IPS DF 4.7 (cell line): Measurements from ENCODE around the gene CST9.
A peak's percentile ranks its signal among the peaks of the same experiment; 100 is the strongest.
"Not testable (repeated sequence)": the region's sequence is repeated elsewhere in the genome, so short reads cannot be mapped to it uniquely, and the experiment has no call there.

ENCODE experiments used
- DNase-seq: peaks from one replicate; pipeline ENCODE4 v3.0.0-alpha.2; 2013; ENCODE audit warnings: low spot score; ENCODE audit errors: extremely low read depth

Gene CST9

GRCh38 chr20:23624324-23624691, 18.6 kb upstream of the CST9 start:
- DNase-seq, result no peak

- no peak for DNase-seq
Observed at GRCh38 chr20:23623666-23624323, 18.1 kb upstream of the CST9 start.

- no peak for DNase-seq
Observed at GRCh38 chr20:23622839-23623343, 17.2 kb upstream of the CST9 start.

GRCh38 chr20:23622401-23622800, 16.7 kb upstream of the CST9 start:
- not testable (repeated sequence) for DNase-seq

GRCh38 chr20:23620670-23621386, 15.1 kb upstream of the CST9 start:
- DNase-seq, result not testable (repeated sequence)

GRCh38 chr20:23614163-23614562, 8.4 kb upstream of the CST9 start:
- DNase-seq, result no peak

- no peak for DNase-seq
Observed at GRCh38 chr20:23613676-23614075, 8.0 kb upstream of the CST9 start.

- DNase-seq, result no peak
Observed at GRCh38 chr20:23612396-23612795, 6.7 kb upstream of the CST9 start.

- no peak for DNase-seq
Observed at GRCh38 chr20:23609486-23610109, 3.9 kb upstream of the CST9 start.

GRCh38 chr20:23608251-23608846, 2.6 kb upstream of the CST9 start:
- DNase-seq, result no peak

GRCh38 chr20:23607497-23608245, 2.0 kb upstream of the CST9 start:
- DNase-seq, result no peak

- DNase-seq, result peak; percentile 87
Observed at GRCh38 chr20:23606652-23607049, 934 bp upstream of the CST9 start.

- no peak for DNase-seq
Observed at GRCh38 chr20:23604306-23604705, 1.4 kb downstream of the CST9 start.

GRCh38 chr20:23603321-23603720, 2.4 kb downstream of the CST9 start:
- no peak for DNase-seq

GRCh38 chr20:23602699-23603098, 3.0 kb downstream of the CST9 start:
- DNase-seq, result no peak

GRCh38 chr20:23602241-23602640, 3.5 kb downstream of the CST9 start:
- DNase-seq, result no peak

GRCh38 chr20:23601715-23602114, 4.0 kb downstream of the CST9 start:
- DNase-seq, result no peak

- DNase-seq, result no peak
Observed at GRCh38 chr20:23598481-23598880, 7.2 kb downstream of the CST9 start.

- no peak for DNase-seq
Observed at GRCh38 chr20:23596579-23597250, 9.0 kb downstream of the CST9 start.

- DNase-seq, result no peak
Observed at GRCh38 chr20:23595941-23596340, 9.8 kb downstream of the CST9 start.
